ENCODE measurements around the gene COL4A1.

The COL4A1 gene

GRCh38 chr13:110156301-110157049 is 150.5 kb downstream of the COL4A1 start:
- no peak for DNase-seq

GRCh38 chr13:110155072-110155471 is 151.9 kb downstream of the COL4A1 start:
- DNase-seq, result no peak

GRCh38 chr13:110154410-110154933 is 152.5 kb downstream of the COL4A1 start:
- DNase-seq, result no peak

GRCh38 chr13:110152351-110152750 is 154.6 kb downstream of the COL4A1 start:
- DNase-seq, result no peak

- no peak for DNase-seq
Measured at GRCh38 chr13:110151462-110151861, 155.5 kb downstream of the COL4A1 start.

- no peak for DNase-seq
Measured at GRCh38 chr13:110150384-110151101, 156.4 kb downstream of the COL4A1 start.

- no peak for DNase-seq
Measured at GRCh38 chr13:110149036-110149435, 157.9 kb downstream of the COL4A1 start.

GRCh38 chr13:110140099-110140498 is 166.9 kb downstream of the COL4A1 start:
- no peak for DNase-seq

- no peak for DNase-seq
Measured at GRCh38 chr13:110138700-110139036, 168.3 kb downstream of the COL4A1 start.

GRCh38 chr13:110138010-110138699 is 168.8 kb downstream of the COL4A1 start:
- peak in 1 of 6 experiments; percentile 3 for DNase-seq

GRCh38 chr13:110137680-110138009 is 169.3 kb downstream of the COL4A1 start:
- no peak for DNase-seq

GRCh38 chr13:110136660-110137585 is 170.0 kb downstream of the COL4A1 start:
- DNase-seq, result no peak

- no peak for DNase-seq
Measured at GRCh38 chr13:110135977-110136597, 170.9 kb downstream of the COL4A1 start.

GRCh38 chr13:110134801-110135200 is 172.2 kb downstream of the COL4A1 start:
- no peak for DNase-seq

GRCh38 chr13:110133425-110134235 is 173.3 kb downstream of the COL4A1 start:
- DNase-seq, result no peak

GRCh38 chr13:110132225-110132982 is 174.6 kb downstream of the COL4A1 start:
- DNase-seq, result no peak

GRCh38 chr13:110131424-110131823 is 175.5 kb downstream of the COL4A1 start:
- no peak for DNase-seq

- DNase-seq, result no peak
Measured at GRCh38 chr13:110130431-110130830, 176.5 kb downstream of the COL4A1 start.

GRCh38 chr13:110129539-110130186 is 177.3 kb downstream of the COL4A1 start:
- no peak for DNase-seq

- no peak for DNase-seq
Measured at GRCh38 chr13:110129076-110129475, 177.9 kb downstream of the COL4A1 start.
